K562 (cell line): ENCODE data around the gene NHLH1.

Source experiments
- CTCF ChIP-seq, 3 experiments: IDR thresholded peaks in 2 of 3; conservative IDR thresholded peaks in 1 of 3; 2 replicates each; pipeline ENCODE4 v1.5.1; 2011 to 2012; ENCODE audit warnings: low read length in 3 of 3, mild to moderate bottlenecking in 3 of 3, control low read depth in 2 of 3, improper control_type of control experiment in 1 of 3, inconsistent platforms in 1 of 3, low read depth in 1 of 3, mixed read lengths in 1 of 3, moderate library complexity in 1 of 3; ENCODE audit not compliant: insufficient read depth in 2 of 3
- DACH1 ChIP-seq: fragments of 450-650 bp; IDR thresholded peaks from 2 replicates; pipeline ENCODE4 v1.6.1; 2018; ENCODE audit not compliant: partially characterized antibody
- ELK3 ChIP-seq: fragments of 450-650 bp; formaldehyde crosslinking; IDR thresholded peaks from 2 replicates; pipeline ENCODE4 v1.4.0; 2020; ENCODE audit warnings: mild to moderate bottlenecking
- EP300 ChIP-seq: IDR thresholded peaks from 2 replicates; pipeline ENCODE4 v1.6.1; 2012; ENCODE audit warnings: low read length, improper control_type of control experiment
- EZH2 ChIP-seq: IDR thresholded peaks from 2 replicates; pipeline ENCODE4 v1.6.1; 2012; ENCODE audit warnings: low read depth, mild to moderate bottlenecking, inconsistent platforms, low read length, borderline replicate concordance
- HDGF ChIP-seq: fragments of 450-650 bp; IDR thresholded peaks from 2 replicates; pipeline ENCODE4 v1.6.1; 2016
- MNT ChIP-seq, 2 experiments: fragments of 450-650 bp; conservative IDR thresholded peaks; 2 replicates each; pipeline ENCODE4 v1.6.1; 2017; ENCODE audit warnings: mild to moderate bottlenecking in 2 of 2, moderate library complexity in 2 of 2
- NFRKB ChIP-seq: fragments of 450-650 bp; IDR thresholded peaks from 2 replicates; pipeline ENCODE4 v1.6.1; 2016; ENCODE audit warnings: low read depth
- NFYB ChIP-seq: IDR thresholded peaks from 2 replicates; pipeline ENCODE4 v1.6.1; 2011; ENCODE audit warnings: mild to moderate bottlenecking, moderate library complexity; ENCODE audit not compliant: insufficient read length; ENCODE audit errors: extremely low read depth
- NR1H2 ChIP-seq: sonication (generic); formaldehyde crosslinking; IDR thresholded peaks from 2 replicates; pipeline ENCODE4 v1.4.0; 2020; ENCODE audit warnings: mild to moderate bottlenecking, missing genetic modification reagents
- STAT6 ChIP-seq: sonication (generic); formaldehyde crosslinking; IDR thresholded peaks from 2 replicates; pipeline ENCODE4 v1.8.1; 2023; ENCODE audit warnings: mild to moderate bottlenecking, missing genetic modification reagents
- ZNF436 ChIP-seq: fragments of 250-450, 450-650 bp; sonication (Bioruptor Pico); formaldehyde crosslinking; IDR thresholded peaks from 2 replicates; pipeline ENCODE4 v1.7.0; 2020; ENCODE audit warnings: mild to moderate bottlenecking
- ZNF780A ChIP-seq: fragments of 250-450 bp; sonication (Bioruptor Pico); IDR thresholded peaks from 2 replicates; pipeline ENCODE4 v1.5.0; 2021; ENCODE audit warnings: mild to moderate bottlenecking
- TF ChIP-seq, protein P1 (sequence below): fragments of 200-800 bp; sonication (Bioruptor generic); IDR thresholded peaks from 2 replicates; pipeline ENCODE4 v1.6.1; 2016; ENCODE audit warnings: missing genetic modification characterization, missing compliant biosample characterization

GRCh38 chr1:160411271-160412027 lies 44.6 kb downstream of the NHLH1 start:
- no peak for TF ChIP-seq HDGF
- TF ChIP-seq MNT (conservative IDR thresholded peaks at IDR 0.05): no peak
- TF ChIP-seq CTCF (IDR thresholded peaks at IDR 0.05 in 2 of 3, conservative IDR thresholded peaks at IDR 0.05 in 1 of 3; ENCODE audit: insufficient read depth in 2 of 3, low read depth in 1 of 3, low read length in 3 of 3): no peak
- no peak for TF ChIP-seq ELK3 (CRISPR knock-in tag)
- TF ChIP-seq DACH1: no peak
- no peak for TF ChIP-seq STAT6 (CRISPR knock-in tag)
- TF ChIP-seq EP300: no peak
- TF ChIP-seq ZNF780A (CRISPR knock-in tag): no peak
- TF ChIP-seq NFRKB: no peak
- no peak for TF ChIP-seq ZNF436 (CRISPR knock-in tag)
- TF ChIP-seq NFYB: no peak
- TF ChIP-seq EZH2: no peak
- no peak for TF ChIP-seq NR1H2
- TF ChIP-seq, protein P1, sequence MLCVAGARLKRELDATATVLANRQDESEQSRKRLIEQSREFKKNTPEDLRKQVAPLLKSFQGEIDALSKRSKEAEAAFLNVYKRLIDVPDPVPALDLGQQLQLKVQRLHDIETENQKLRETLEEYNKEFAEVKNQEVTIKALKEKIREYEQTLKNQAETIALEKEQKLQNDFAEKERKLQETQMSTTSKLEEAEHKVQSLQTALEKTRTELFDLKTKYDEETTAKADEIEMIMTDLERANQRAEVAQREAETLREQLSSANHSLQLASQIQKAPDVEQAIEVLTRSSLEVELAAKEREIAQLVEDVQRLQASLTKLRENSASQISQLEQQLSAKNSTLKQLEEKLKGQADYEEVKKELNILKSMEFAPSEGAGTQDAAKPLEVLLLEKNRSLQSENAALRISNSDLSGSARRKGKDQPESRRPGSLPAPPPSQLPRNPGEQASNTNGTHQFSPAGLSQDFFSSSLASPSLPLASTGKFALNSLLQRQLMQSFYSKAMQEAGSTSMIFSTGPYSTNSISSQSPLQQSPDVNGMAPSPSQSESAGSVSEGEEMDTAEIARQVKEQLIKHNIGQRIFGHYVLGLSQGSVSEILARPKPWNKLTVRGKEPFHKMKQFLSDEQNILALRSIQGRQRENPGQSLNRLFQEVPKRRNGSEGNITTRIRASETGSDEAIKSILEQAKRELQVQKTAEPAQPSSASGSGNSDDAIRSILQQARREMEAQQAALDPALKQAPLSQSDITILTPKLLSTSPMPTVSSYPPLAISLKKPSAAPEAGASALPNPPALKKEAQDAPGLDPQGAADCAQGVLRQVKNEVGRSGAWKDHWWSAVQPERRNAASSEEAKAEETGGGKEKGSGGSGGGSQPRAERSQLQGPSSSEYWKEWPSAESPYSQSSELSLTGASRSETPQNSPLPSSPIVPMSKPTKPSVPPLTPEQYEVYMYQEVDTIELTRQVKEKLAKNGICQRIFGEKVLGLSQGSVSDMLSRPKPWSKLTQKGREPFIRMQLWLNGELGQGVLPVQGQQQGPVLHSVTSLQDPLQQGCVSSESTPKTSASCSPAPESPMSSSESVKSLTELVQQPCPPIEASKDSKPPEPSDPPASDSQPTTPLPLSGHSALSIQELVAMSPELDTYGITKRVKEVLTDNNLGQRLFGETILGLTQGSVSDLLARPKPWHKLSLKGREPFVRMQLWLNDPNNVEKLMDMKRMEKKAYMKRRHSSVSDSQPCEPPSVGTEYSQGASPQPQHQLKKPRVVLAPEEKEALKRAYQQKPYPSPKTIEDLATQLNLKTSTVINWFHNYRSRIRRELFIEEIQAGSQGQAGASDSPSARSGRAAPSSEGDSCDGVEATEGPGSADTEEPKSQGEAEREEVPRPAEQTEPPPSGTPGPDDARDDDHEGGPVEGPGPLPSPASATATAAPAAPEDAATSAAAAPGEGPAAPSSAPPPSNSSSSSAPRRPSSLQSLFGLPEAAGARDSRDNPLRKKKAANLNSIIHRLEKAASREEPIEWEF (CRISPR knock-in tag): no peak
